T-helper 17 cell (primary cell): Measurements from ENCODE around the gene DOK6. TPM values are rescaled to one million over a fixed set of nuclear protein-coding genes. Genes with fewer than 3 reads are reported as not detected.
"Not testable (repeated sequence)": the region's sequence is repeated elsewhere in the genome, so short reads cannot be mapped to it uniquely, and the experiment has no call there.

Experiments used
- ATAC-seq: fragments of 150-1000 bp; cut with Tn5 transposase; 2 replicates; pipeline ENCODE4 v1.10.0; 2021; ENCODE audit warnings: mild to moderate bottlenecking, moderate library complexity
- DNase-seq, 3 donors: peaks; one replicate each; pipeline versions ENCODE4 v3.0.0 to v3.0.0-alpha.2; 2020 to 2021
- H3K9me3 ChIP-seq: one replicate; pipeline ENCODE4 v1.7.0; 2013; ENCODE audit warnings: low read length, mild to moderate bottlenecking; ENCODE audit not compliant: control insufficient read depth, poor library complexity, severe bottlenecking
- H3K27ac Mint-ChIP-seq: one replicate; pipeline ENCODE4 v1.8.0; 2022; ENCODE audit warnings: mild to moderate bottlenecking, moderate library complexity, mixed read lengths
- H3K27me3 Mint-ChIP-seq: one replicate; pipeline ENCODE4 v1.8.0; 2022; ENCODE audit warnings: mixed read lengths
- H3K36me3 Mint-ChIP-seq: one replicate; pipeline ENCODE4 v1.8.0; 2022; ENCODE audit warnings: low read depth, mixed read lengths
- H3K4me1 Mint-ChIP-seq: one replicate; pipeline ENCODE4 v1.8.0; 2022; ENCODE audit warnings: mild to moderate bottlenecking, mixed read lengths
- H3K4me3 Mint-ChIP-seq: one replicate; pipeline ENCODE4 v1.8.0; 2022; ENCODE audit warnings: mild to moderate bottlenecking, moderate library complexity, mixed read lengths
- total RNA-seq, 4 donors: library from RNA in 2 of 4; stranded (reverse) in 2 of 4; gene quantifications; one replicate each; pipeline ENCODE4 v1.2.3 and lab custom pipeline; 2022 to 2026

DOK6 gene
- total RNA-seq, 2 donors from 2014 or later = 0.05 TPM; not detected in 1

DNA sequence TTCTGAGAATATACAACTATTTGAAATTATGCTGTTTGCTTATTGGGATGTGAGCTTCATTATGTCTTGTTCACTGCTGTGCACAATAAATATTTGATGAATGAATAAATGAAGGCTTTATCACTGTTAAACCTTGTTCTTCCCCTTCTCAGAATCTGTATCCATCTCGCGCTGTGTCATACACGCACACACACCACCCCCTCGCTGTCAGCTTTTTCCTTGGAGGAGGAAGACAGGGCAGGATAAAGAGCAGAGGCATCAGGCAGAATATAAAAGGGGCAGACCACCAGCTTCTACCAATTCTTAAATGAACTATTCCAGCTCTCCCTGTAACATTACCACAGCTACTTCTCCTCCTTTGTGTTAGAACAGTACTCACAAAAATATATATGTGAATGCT lies 472.0 kb downstream of the DOK6 start:
- ATAC-seq (no peak), DNase-seq (no peak)
- Mint-ChIP-seq H3K27ac (peak overlapping the region; percentile 41), H3K36me3 (peaks cover 10% of the 10 kb centered on the region), H3K4me1 (peaks cover 19% of the 10 kb centered on the region), H3K4me3 (no peak overlapping the region), H3K27me3 (no peaks in the 10 kb centered on the region)
- no peaks in the 10 kb centered on the region for H3K9me3 ChIP-seq

DNA sequence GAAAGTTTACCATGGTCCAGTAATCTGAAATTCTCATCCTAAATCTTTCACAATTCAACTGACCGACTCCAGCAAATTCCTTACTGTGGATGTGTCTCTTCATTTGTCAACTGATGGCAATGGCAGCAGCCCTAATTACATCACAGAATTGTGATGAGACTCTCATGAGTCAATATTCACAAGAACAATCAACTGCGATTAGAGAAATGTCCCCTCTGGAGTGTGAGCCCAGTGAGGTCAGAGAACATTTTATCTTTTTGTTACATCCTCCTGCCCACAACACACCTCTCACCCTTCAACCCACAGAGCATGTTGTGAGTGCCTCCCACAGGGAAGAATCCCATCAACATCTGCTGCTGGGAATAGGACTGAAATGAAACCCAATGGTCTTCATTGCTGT lies 473.4 kb downstream of the DOK6 start:
- peaks cover 10% of the 10 kb centered on the region for H3K36me3 Mint-ChIP-seq
- H3K27me3 Mint-ChIP-seq = no peaks in the 10 kb centered on the region
- H3K9me3 ChIP-seq = no peaks in the 10 kb centered on the region
- ATAC-seq = no peak
- H3K4me1 Mint-ChIP-seq = peaks cover 17% of the 10 kb centered on the region
- H3K27ac Mint-ChIP-seq = peak overlapping the region; percentile 61
- H3K4me3 Mint-ChIP-seq = no peak overlapping the region
- DNase-seq = no peak

DNA sequence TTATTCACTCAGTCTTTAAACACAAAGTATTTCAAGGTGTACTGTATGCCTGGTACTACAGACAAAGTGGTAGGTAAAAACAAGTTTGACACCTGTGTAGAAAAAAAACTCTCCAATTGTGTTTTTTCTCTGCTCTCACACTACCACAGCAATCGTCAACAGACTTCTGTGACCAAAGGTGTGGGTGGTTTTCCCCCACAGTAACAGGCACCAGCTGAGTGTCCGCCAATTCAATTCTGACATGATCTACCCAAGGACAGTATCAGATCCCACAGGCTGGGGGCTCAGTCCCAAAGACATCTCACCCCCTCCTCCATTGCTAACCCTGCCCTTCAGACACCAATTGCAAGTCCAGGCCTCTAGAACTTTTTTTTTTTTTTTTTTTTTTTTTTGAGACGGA lies 475.8 kb downstream of the DOK6 start:
- Mint-ChIP-seq H3K4me3 (no peak overlapping the region), H3K27me3 (no peaks in the 10 kb centered on the region), H3K27ac (no peak overlapping the region), H3K4me1 (peaks cover 15% of the 10 kb centered on the region), H3K36me3 (peaks cover 6% of the 10 kb centered on the region)
- no peak for DNase-seq
- ATAC-seq = no peak
- no peaks in the 10 kb centered on the region for H3K9me3 ChIP-seq

DNA sequence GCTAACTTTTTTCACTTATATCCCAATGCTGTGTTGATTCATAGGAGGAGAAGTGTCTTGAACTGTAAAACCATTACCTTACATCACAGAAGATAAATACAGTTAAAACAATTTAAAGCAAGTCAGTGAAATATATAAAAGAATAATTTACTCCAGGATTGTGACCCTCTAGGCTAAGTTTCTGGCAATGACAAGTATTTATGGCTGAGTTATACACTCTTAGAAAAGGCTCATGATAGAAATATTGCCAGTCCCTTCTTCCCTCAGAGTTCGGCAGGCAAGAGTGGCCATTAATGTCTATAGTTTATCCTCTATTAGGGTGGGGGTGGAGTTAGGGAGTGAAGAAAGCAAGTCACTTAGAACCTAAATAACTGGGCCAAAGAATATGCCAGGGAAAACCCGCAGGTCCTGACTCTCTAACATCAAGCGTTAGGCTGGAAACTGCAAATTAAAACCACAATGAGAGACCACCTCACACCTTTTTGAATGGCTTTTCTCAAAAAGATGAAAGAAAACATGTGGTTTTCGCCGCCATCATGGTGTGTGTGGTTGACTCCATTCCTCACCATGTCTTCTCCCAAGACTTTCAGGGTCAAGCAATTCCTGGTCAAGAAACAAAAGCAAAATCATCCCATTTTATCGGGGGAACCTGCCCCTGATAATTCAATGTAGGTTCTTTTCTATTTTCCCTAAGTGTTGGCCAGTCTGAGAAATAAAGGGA lies 477.7 kb downstream of the DOK6 start:
- peaks cover 2% of the 10 kb centered on the region for H3K36me3 Mint-ChIP-seq
- peaks cover 17% of the 10 kb centered on the region for H3K4me1 Mint-ChIP-seq
- H3K4me3 Mint-ChIP-seq = no peak overlapping the region
- ATAC-seq (no peak), DNase-seq (no peak)
- no peaks in the 10 kb centered on the region for H3K27me3 Mint-ChIP-seq
- H3K27ac Mint-ChIP-seq = peak overlapping the region; percentile 6
- no peaks in the 10 kb centered on the region for H3K9me3 ChIP-seq

DNA sequence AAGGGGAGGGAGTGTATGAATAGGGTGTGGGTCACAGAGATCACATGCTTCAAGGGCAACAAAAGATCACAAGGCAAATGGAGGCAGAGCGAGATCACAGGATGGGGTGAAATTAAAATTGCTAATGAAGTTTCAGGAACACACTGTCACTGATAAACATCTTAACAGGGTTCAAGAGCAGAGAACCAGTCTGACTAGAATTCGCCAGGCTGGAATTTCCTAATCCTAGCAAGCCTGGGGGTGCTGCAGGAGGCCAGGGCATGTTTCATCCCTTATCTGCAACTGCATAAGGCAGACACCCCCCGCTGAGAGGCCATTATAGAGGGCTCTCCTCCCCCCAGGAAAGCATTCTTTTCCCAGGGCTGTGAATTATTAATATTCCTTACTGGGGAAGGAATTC lies 478.4 kb downstream of the DOK6 start:
- not testable (repeated sequence) for DNase-seq, H3K27ac Mint-ChIP-seq, H3K9me3 ChIP-seq, ATAC-seq, H3K36me3 Mint-ChIP-seq, H3K27me3 Mint-ChIP-seq, H3K4me3 Mint-ChIP-seq
- H3K4me1 Mint-ChIP-seq = peaks cover 20% of the 10 kb centered on the region

DNA sequence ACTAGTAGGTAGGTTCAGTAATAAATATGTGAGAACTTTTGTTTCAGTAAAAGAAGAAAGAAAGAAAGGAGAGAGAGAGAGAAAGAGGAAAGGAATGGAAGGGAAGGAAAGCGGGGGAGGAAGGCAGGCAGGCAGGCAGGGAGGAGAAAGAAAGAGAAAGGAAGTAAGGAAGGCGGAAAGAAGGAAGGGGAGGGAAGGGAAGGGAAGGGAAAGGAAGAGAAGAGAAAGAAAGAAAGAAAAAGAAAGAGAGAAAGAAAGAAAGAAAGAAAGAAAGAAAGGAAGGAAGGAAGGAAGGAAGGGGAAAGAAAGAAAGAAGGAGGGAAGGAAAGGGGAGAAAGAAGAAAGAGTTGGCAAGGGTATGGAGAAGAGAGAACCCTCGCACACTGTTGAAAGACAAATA lies 479.4 kb downstream of the DOK6 start:
- Mint-ChIP-seq H3K36me3 (peaks cover 2% of the 10 kb centered on the region), H3K4me3 (no peak overlapping the region), H3K4me1 (peaks cover 18% of the 10 kb centered on the region), H3K27me3 (no peaks in the 10 kb centered on the region), H3K27ac (no peak overlapping the region)
- DNase-seq (no peak), ATAC-seq (no peak)
- H3K9me3 ChIP-seq = no peaks in the 10 kb centered on the region

DNA sequence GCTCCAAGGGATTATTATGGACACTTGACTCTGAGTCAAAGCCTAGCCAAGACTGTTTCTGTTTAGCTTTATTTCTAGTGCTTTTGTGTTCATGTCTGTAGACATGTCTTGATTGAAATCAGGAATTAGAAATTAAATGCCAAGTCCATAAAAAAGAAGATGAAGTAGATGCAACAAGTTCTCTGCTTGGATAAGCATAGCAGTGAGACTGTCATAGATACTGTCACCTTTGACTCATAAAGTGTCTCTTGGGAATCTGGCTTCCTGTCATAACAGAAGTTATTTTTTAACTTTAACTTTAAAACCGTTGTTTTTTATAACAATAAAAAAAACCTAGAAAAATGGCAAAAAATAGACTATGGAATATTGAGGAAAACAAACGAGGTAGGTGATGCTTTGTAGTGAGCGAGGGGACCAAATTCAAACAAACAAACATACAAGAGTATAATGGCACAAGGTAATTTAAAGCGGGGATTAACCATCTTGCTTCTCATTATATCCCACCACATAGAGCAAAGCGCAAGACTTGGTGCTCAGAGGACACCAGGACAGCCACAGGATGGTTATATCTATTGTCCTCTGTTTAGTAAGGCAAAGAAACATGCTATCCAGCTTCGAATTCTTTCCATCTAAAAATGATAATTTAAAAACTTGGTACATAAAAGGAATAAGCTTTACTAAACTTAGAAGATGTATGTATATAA lies 482.4 kb downstream of the DOK6 start:
- DNase-seq = no peak
- Mint-ChIP-seq H3K4me1 (peaks cover 32% of the 10 kb centered on the region), H3K27ac (peak overlapping the region; percentile 11), H3K27me3 (no peaks in the 10 kb centered on the region), H3K4me3 (no peak overlapping the region), H3K36me3 (peaks cover 2% of the 10 kb centered on the region)
- no peaks in the 10 kb centered on the region for H3K9me3 ChIP-seq
- ATAC-seq = no peak

DNA sequence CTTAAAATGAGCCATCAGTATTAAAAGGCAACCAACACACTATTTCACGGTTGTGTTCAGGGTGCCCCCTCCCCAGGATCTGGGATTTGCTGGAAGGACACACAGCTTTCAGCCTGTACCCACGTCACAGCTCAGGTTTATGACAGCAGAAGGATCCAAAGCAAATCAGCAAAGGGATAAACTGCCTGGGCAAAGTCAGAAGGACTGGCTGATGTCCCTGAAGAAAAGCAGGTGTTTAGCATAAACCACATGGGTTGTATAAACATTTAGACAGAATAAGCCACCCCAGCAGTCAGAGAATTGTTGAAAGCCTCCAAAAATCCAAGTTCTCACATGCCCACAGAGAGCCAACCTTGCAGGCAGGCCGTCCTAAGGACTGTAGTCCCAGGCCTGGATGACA lies 483.1 kb downstream of the DOK6 start:
- DNase-seq = no peak
- H3K9me3 ChIP-seq = no peaks in the 10 kb centered on the region
- no peak for ATAC-seq
- Mint-ChIP-seq H3K27ac (peak overlapping the region; percentile 11), H3K36me3 (peaks cover 2% of the 10 kb centered on the region), H3K4me1 (peaks cover 35% of the 10 kb centered on the region), H3K27me3 (no peaks in the 10 kb centered on the region), H3K4me3 (no peak overlapping the region)

DNA sequence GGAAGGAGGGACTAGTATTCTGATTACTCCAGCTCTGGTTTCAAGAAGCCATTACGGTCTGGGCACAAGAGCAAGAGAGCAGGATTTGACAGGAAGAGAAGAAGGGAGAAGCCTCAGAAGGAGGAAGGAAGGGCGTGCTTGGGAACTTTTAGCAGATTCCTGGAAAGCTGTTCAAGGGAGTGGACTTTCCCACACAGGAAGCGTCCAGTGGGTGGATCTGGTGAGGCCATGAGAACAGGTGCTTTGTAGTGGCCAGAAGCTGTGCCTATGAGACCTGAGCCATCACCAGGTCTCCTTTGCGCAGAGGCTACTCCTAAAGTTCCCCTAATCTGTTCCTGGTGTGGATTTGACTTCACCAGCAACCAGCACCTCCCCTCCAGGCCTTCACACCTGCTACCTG lies 484.7 kb downstream of the DOK6 start:
- peaks cover under 1% of the 10 kb centered on the region for H3K36me3 Mint-ChIP-seq
- peaks cover 43% of the 10 kb centered on the region for H3K4me1 Mint-ChIP-seq
- no peaks in the 10 kb centered on the region for H3K27me3 Mint-ChIP-seq
- ATAC-seq (no peak), DNase-seq (no peak)
- H3K4me3 Mint-ChIP-seq = peak overlapping the region; percentile 86
- H3K9me3 ChIP-seq = no peaks in the 10 kb centered on the region
- peak overlapping the region; percentile 66 for H3K27ac Mint-ChIP-seq

DNA sequence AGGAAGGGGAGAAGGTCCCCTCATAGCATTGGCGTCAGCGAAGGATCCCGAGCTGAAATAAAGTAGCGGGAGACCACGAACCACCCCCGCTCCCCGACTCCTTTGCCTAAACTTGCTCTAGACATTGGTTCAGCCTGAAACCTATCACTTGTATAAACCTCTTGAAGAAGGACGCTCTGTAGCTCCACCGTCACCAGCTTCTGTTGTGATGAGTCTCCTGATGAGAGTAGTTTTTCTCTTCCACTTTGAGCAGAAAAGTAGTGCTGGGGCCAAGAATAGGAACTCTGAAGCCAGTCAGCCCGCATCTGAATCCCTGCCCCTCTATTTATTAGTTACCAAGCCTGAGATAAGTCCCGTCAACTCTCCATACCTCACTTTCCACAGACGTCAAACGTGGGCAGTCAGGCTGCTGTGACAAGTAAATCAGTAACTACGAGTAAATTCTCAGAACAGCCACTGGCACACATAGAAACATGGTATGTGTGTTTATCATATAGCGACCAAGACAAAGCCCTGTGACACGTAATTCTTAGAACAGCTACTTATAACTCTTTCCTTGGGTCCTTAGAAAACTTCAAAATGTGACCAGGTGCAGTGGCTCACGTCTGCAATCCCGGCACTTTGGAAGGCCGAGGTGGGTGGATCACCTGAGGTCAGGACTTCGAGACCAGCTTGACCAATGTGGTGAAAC lies 485.3 kb downstream of the DOK6 start:
- no peaks in the 10 kb centered on the region for H3K9me3 ChIP-seq
- ATAC-seq (peak; percentile 72), DNase-seq (no peak)
- Mint-ChIP-seq H3K27ac (peak overlapping the region; percentile 66), H3K36me3 (peaks cover 2% of the 10 kb centered on the region), H3K4me1 (peaks cover 46% of the 10 kb centered on the region), H3K27me3 (no peaks in the 10 kb centered on the region), H3K4me3 (peak overlapping the region; percentile 86)

DNA sequence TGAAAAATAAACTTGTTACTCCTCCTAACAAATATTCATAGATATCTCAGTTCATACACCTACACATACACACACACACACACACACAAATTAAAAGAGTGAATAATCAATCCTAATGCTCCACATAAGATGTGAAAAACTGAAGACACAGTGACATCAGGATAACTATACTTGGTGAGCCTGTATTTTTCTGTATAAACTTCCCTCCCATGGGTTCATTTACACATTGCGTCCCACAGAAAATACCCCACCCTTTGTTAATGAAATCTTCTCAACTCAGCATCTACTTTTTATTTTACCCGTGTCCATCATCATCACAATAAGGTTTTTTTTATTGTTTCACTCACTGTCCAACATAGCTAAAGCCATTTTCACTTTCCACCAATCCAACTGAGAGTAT lies 486.6 kb downstream of the DOK6 start:
- H3K27ac Mint-ChIP-seq = peak overlapping the region; percentile 66
- peaks cover 48% of the 10 kb centered on the region for H3K4me1 Mint-ChIP-seq
- H3K36me3 Mint-ChIP-seq = peaks cover 6% of the 10 kb centered on the region
- peak overlapping the region; percentile 31 for H3K4me3 Mint-ChIP-seq
- DNase-seq (no peak), ATAC-seq (no peak)
- H3K27me3 Mint-ChIP-seq = no peaks in the 10 kb centered on the region
- no peaks in the 10 kb centered on the region for H3K9me3 ChIP-seq

DNA sequence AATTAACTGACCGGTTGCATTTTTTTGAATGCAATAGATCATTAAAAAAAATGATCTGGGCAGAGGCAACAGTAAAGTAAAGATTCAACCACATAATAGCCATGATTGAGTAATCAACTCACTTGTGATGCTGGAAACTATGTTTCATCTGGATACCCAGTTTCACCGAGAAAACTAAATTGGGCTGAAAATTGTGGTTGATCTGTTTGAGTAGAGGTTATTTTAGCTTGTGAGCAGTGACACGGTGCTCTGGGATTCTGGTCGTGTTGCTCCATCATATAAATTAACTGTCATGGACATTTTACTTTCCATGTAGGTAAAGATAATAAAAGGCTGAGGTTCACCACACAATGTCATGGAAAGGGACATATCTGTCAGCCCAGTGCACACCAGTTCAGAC lies 488.3 kb downstream of the DOK6 start:
- Mint-ChIP-seq H3K4me1 (peaks cover 49% of the 10 kb centered on the region), H3K27me3 (no peaks in the 10 kb centered on the region), H3K27ac (peak overlapping the region; percentile 54), H3K4me3 (peak overlapping the region; percentile 15), H3K36me3 (peaks cover 14% of the 10 kb centered on the region)
- ATAC-seq = no peak
- no peak for DNase-seq
- H3K9me3 ChIP-seq = no peaks in the 10 kb centered on the region

DNA sequence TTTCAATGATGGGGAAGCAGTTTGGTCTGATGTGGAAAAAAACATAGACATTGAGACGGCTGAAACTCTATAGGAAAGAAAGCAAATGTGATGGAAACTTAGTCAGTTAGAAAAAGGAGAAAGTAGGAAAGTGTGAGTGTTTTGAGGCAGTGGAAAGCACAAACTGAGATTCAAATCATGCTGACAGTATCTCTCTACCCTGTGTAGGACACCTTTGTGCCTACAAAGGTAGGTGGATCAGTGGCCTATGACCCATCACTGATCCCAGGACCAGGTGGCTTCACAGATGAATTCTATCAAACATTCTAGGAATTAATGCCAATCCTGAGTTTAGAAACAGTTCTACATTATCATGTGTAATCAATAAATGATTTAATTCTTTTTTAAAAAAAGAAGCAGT lies 489.9 kb downstream of the DOK6 start:
- no peak overlapping the region for H3K27ac Mint-ChIP-seq
- peaks cover 44% of the 10 kb centered on the region for H3K4me1 Mint-ChIP-seq
- H3K9me3 ChIP-seq = no peaks in the 10 kb centered on the region
- H3K36me3 Mint-ChIP-seq = peaks cover 15% of the 10 kb centered on the region
- H3K27me3 Mint-ChIP-seq = no peaks in the 10 kb centered on the region
- H3K4me3 Mint-ChIP-seq = no peak overlapping the region
- no peak for DNase-seq
- ATAC-seq = no peak
